CD14-positive monocyte (primary cell): ENCODE results near the gene LASP1. TPM values are rescaled to one million over a fixed set of nuclear protein-coding genes. Genes with fewer than 3 reads are reported as not detected.
A peak's percentile ranks its signal among the peaks of the same experiment; 100 is the strongest.

Experiments
- DNase-seq, 3 donors: peaks; one replicate each; pipeline ENCODE4 v3.0.0-alpha.2; 2011 to 2022
- H2AFZ ChIP-seq: 2 replicates; pipeline ENCODE4 v1.6.0; 2012; ENCODE audit warnings: mild to moderate bottlenecking, low read depth, low read length, inconsistent platforms; ENCODE audit not compliant: insufficient read depth, poor library complexity, severe bottlenecking
- H3K27ac ChIP-seq, 2 donors: 1 replicate in 1 of 2; 2 replicates in 1 of 2; pipeline ENCODE4 v1.5.1; 2012 to 2013; ENCODE audit warnings: low read length in 2 of 2, control low read depth in 1 of 2, inconsistent platforms in 1 of 2, low read depth in 1 of 2, mild to moderate bottlenecking in 1 of 2
- H3K27me3 ChIP-seq, 2 donors: one replicate each; pipeline versions ENCODE4 v1.6.0 to v1.6.1; 2011 to 2013; ENCODE audit warnings: low read length in 2 of 2; ENCODE audit not compliant: control insufficient read depth in 2 of 2, insufficient read depth in 2 of 2
- H3K36me3 ChIP-seq, 2 donors: replicated peaks in 1 of 2; 1 replicate in 1 of 2; 2 replicates in 1 of 2; pipeline versions ENCODE4 v1.5.1 to v1.6.1; 2012 to 2013; ENCODE audit warnings: low read length in 2 of 2, control low read depth in 1 of 2, inconsistent platforms in 1 of 2, mild to moderate bottlenecking in 1 of 2; ENCODE audit not compliant: insufficient read depth in 2 of 2, control insufficient read depth in 1 of 2
- H3K4me1 ChIP-seq, 2 donors: 1 replicate in 1 of 2; 2 replicates in 1 of 2; pipeline versions ENCODE4 v1.5.1 to v1.6.1; 2012 to 2013; ENCODE audit warnings: low read length in 2 of 2, control low read depth in 1 of 2, inconsistent platforms in 1 of 2, mild to moderate bottlenecking in 1 of 2, moderate library complexity in 1 of 2; ENCODE audit not compliant: insufficient read depth in 2 of 2, control insufficient read depth in 1 of 2
- H3K4me2 ChIP-seq: replicated peaks from 2 replicates; pipeline ENCODE3; 2012; ENCODE audit warnings: low read length, moderate library complexity, mild to moderate bottlenecking; ENCODE audit not compliant: poor library complexity, severe bottlenecking; ENCODE audit errors: extremely low read depth
- H3K4me3 ChIP-seq, 3 experiments: fragments of 200-600 bp in 1 of 3; sonication (generic) in 1 of 3; replicated peaks in 1 of 3; 1 replicate in 2 of 3; 2 replicates in 1 of 3; pipeline ENCODE4 v1.5.1; 2011 to 2013; ENCODE audit warnings: low read length in 3 of 3, mild to moderate bottlenecking in 3 of 3, control low read depth in 2 of 3, low read depth in 2 of 3, inconsistent platforms in 1 of 3, moderate library complexity in 1 of 3
- H3K79me2 ChIP-seq: 2 replicates; pipeline ENCODE4 v1.6.0; 2012; ENCODE audit warnings: mild to moderate bottlenecking, control low read depth, inconsistent platforms, low read length, moderate library complexity; ENCODE audit not compliant: insufficient read depth
- H3K9ac ChIP-seq: 2 replicates; pipeline ENCODE4 v1.6.0; 2017; ENCODE audit warnings: low read length, mild to moderate bottlenecking; ENCODE audit not compliant: insufficient read depth, poor library complexity, severe bottlenecking
- H3K9me3 ChIP-seq, 2 donors: replicated peaks in 1 of 2; 1 replicate in 1 of 2; 2 replicates in 1 of 2; pipeline versions ENCODE4 v1.5.1 to v1.6.1; 2012 to 2013; ENCODE audit warnings: low read length in 2 of 2, control low read depth in 1 of 2; ENCODE audit not compliant: control insufficient read depth in 1 of 2, insufficient read depth in 1 of 2
- H4K20me1 ChIP-seq: 2 replicates; pipeline ENCODE4 v1.6.0; 2012; ENCODE audit warnings: mild to moderate bottlenecking, low read length, control low read depth, moderate library complexity; ENCODE audit not compliant: insufficient read depth
- H3K27ac Mint-ChIP-seq, 7 donors: one replicate each; pipeline ENCODE4 v1.8.0; 2020; ENCODE audit warnings: mild to moderate bottlenecking in 7 of 7, mixed read lengths in 7 of 7, moderate library complexity in 6 of 7, inconsistent platforms in 2 of 7
- H3K27me3 Mint-ChIP-seq, 3 donors: one replicate each; pipeline ENCODE4 v1.8.0; 2021 to 2022; ENCODE audit warnings: low read depth in 3 of 3, mild to moderate bottlenecking in 3 of 3, mixed read lengths in 3 of 3, moderate library complexity in 3 of 3, inconsistent platforms in 1 of 3
- H3K36me3 Mint-ChIP-seq, 2 donors: one replicate each; pipeline ENCODE4 v1.8.0; 2020; ENCODE audit warnings: mixed read lengths in 2 of 2, inconsistent platforms in 1 of 2, mild to moderate bottlenecking in 1 of 2
- H3K4me1 Mint-ChIP-seq: one replicate; pipeline ENCODE4 v1.8.0; 2020; ENCODE audit warnings: mild to moderate bottlenecking, mixed read lengths
- H3K4me3 Mint-ChIP-seq, 2 donors: one replicate each; pipeline ENCODE4 v1.8.0; 2020; ENCODE audit warnings: mild to moderate bottlenecking in 2 of 2, mixed read lengths in 2 of 2, moderate library complexity in 1 of 2
- H3K9me3 Mint-ChIP-seq, 7 donors: one replicate each; pipeline ENCODE4 v1.8.0; 2020 to 2022; ENCODE audit warnings: mixed read lengths in 7 of 7, mild to moderate bottlenecking in 6 of 7, moderate library complexity in 6 of 7, inconsistent platforms in 2 of 7
- CTCF ChIP-seq: fragments of 200-600 bp; IDR thresholded peaks from one replicate; pipeline ENCODE4 v1.8.0; 2022; ENCODE audit warnings: antibody characterized with exemption, mild to moderate bottlenecking
- WGBS: methylation state at CpG from one replicate; pipeline ENCODE4 v1.1.5; 2013; ENCODE audit warnings: missing lambda C conversion rate; ENCODE audit not compliant: insufficient coverage; 5-methylcytosine and 5-hydroxymethylcytosine counted together
- intact Hi-C, 2 donors: fragments of 100-400 bp; cut with micrococcal nuclease; formaldehyde crosslinking; loops; one replicate each; pipeline versions ENCODE4 v1.15.0 to v1.15.1; 2023
- polyA plus RNA-seq, 3 donors: library from polyadenylated mRNA; depleted of rRNA in 1 of 3; unstranded in 2 of 3; stranded (reverse) in 1 of 3; fragments of 300-500 nt in 2 of 3; fragments of >200 nt in 1 of 3; fragmentation: Illumina TruSeq in 2 of 3; gene quantifications; 1 replicate in 2 of 3; 2 replicates in 1 of 3; pipeline ENCODE4 v1.2.3, GENCODE V29; 2012 to 2021

The LASP1 gene
- polyA plus RNA-seq, 3 donors, result 55.9 to 93.7 (median 70.6) TPM

GRCh38 chr17:38915639-38915995 is 45.8 kb downstream of the LASP1 start:
- no peak overlapping the region for H2AFZ ChIP-seq
- no peaks in the 10 kb centered on the region for H3K4me1 ChIP-seq
- H3K36me3 ChIP-seq, result peaks cover 95 to 100% of the 10 kb centered on the region in 2 donors
- peaks cover 24% of the 10 kb centered on the region for H3K79me2 ChIP-seq
- no peak overlapping the region for H3K4me3 Mint-ChIP-seq
- no peak overlapping the region for H3K4me3 ChIP-seq
- peaks cover 74 to 100% of the 10 kb centered on the region in 2 donors for H3K36me3 Mint-ChIP-seq
- peak overlapping the region in 3 of 7 donors; percentile 50 to 58 (median 57) for H3K27ac Mint-ChIP-seq
- no peak for DNase-seq
- peaks cover 0 to 4% (median 0%) of the 10 kb centered on the region in 3 donors for H3K27me3 Mint-ChIP-seq
- H3K4me1 Mint-ChIP-seq, result peaks cover 8% of the 10 kb centered on the region
- H3K9me3 Mint-ChIP-seq, result no peaks in the 10 kb centered on the region
- H3K27me3 ChIP-seq, result no peaks in the 10 kb centered on the region
- no peak overlapping the region for H3K9ac ChIP-seq
- no peak overlapping the region for H3K4me2 ChIP-seq
- WGBS, result 100% methylated on average over 5 of the region's 7 CpGs
- H4K20me1 ChIP-seq, result peaks cover 97% of the 10 kb centered on the region
- TF ChIP-seq CTCF, result no peak
- H3K27ac ChIP-seq, result no peak overlapping the region
- no peaks in the 10 kb centered on the region for H3K9me3 ChIP-seq
- intact Hi-C loops, result no loop called here

DNA sequence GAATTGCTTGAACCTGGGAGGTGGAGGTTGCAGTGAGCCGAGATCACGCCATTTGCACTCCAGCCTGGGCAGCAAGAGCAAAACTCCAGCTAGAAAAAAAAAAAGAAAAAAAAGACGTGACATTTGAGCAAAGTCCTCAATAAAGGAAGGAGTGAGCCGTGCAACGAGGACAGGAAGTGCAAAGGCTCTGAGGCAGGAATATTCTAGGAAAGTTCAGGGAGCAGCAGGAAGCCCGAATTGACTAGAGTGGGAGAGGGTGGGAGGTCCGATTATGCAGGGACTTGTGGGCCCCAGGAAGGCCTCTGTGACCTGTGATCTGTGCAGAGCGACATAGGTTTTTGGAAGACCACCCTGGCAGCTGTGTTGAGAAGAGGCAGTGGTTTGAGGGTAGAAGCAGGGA is 46.9 kb downstream of the LASP1 start:
- DNase-seq, result no peak
- peak overlapping the region in 5 of 7 donors; percentile 2 to 78 (median 32) for H3K27ac Mint-ChIP-seq
- peaks cover 86 to 95% of the 10 kb centered on the region in 2 donors for H3K36me3 ChIP-seq
- no peak overlapping the region for H3K4me2 ChIP-seq
- intact Hi-C loops, result no loop called here
- H3K27me3 ChIP-seq, result no peaks in the 10 kb centered on the region
- peaks cover 20% of the 10 kb centered on the region for H3K4me1 Mint-ChIP-seq
- peaks cover 97% of the 10 kb centered on the region for H4K20me1 ChIP-seq
- peaks cover 4 to 7% of the 10 kb centered on the region in 2 donors for H3K4me1 ChIP-seq
- no peaks in the 10 kb centered on the region for H3K9me3 Mint-ChIP-seq
- H2AFZ ChIP-seq, result no peak overlapping the region
- no peak for TF ChIP-seq CTCF
- H3K4me3 ChIP-seq, result no peak overlapping the region
- H3K79me2 ChIP-seq, result peaks cover 12% of the 10 kb centered on the region
- peak overlapping the region in 1 of 2 donors; percentile 45 for H3K27ac ChIP-seq
- H3K4me3 Mint-ChIP-seq, result no peak overlapping the region
- H3K36me3 Mint-ChIP-seq, result peaks cover 69 to 97% of the 10 kb centered on the region in 2 donors
- WGBS, result 93% methylated on average over 8 of the region's 8 CpGs
- peaks cover 0 to 4% (median 0%) of the 10 kb centered on the region in 3 donors for H3K27me3 Mint-ChIP-seq
- no peak overlapping the region for H3K9ac ChIP-seq
- H3K9me3 ChIP-seq, result no peaks in the 10 kb centered on the region
